Stimulated activated CD8-positive, alpha-beta memory T cell treated with anti-CD3 and anti-CD28 coated beads, Interleukin-2, amount 100 ng/mL, for 48 hours (primary cell): Measurements from ENCODE around the gene SLC28A2.
"Not testable (repeated sequence)": the region's sequence is repeated elsewhere in the genome, so short reads cannot be mapped to it uniquely, and the experiment has no call there.

Experiments used
- DNase-seq, 2 donors: peaks; one replicate each; pipeline ENCODE4 v3.0.0-alpha.2; 2020; ENCODE audit warnings: low read depth in 2 of 2

Gene SLC28A2

DNA sequence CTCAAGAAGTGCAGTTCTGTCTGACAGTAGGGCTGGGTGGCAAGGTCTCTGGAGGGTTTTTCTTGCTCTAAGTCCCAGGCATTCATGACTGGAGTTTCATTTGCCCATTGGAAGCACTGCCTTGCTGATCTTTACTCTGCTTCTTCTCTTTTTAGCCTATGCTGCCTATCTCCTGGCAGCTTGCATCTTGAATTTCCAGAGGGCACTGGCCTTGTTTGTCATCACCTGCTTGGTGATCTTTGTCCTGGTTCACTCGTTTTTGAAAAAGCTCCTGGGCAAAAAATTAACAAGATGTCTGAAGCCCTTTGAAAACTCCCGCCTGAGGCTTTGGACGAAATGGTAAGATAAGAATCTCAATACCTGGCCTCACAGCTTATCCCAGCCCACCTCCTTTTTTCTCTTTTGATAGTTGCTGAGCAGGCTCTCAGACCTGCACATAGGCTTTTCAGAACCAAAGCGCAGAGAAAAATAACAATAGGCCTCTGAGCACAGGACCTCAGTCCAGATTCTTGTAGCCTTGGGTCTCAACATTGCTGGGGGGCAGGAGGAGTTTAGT, 10.9 kb downstream of the SLC28A2 start:
- no peak for DNase-seq

DNA sequence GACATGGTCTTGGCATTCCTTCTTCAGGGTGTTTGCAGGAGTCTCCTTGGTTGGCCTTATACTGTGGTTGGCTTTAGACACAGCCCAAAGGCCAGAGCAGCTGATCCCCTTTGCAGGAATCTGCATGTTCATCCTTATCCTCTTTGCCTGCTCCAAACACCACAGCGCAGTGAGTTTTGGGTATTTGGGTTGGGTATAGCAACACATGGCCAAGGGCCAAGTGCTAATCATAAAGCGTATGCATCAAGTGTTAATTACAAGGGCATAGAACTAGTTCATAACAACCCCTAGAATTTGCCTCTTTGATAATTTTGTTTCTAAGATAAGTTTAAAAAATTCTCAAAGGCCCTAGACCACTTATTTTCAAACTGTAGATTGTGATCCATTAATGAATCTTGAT, 11.8 kb downstream of the SLC28A2 start:
- no peak for DNase-seq

- DNase-seq: no peak
Observed at GRCh38 chr15:45265506-45265905, 13.5 kb downstream of the SLC28A2 start.

DNA sequence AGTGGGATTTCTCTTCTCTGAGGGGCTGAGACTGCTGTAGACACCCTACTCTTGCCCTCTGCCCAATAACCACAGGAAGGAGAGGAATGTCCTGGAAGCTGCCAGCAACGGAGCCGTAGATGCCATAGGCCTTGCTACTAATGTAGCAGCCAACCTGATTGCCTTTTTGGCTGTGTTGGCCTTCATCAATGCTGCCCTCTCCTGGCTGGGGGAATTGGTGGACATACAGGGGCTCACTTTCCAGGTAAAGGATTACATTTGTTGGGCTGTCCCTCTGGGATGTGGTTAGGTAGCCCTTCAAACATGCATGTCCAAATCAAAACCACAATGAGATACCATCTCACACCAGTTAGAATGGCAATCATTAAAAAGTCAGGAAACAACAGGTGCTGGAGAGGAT, 16.1 kb downstream of the SLC28A2 start:
- DNase-seq: no peak

DNA sequence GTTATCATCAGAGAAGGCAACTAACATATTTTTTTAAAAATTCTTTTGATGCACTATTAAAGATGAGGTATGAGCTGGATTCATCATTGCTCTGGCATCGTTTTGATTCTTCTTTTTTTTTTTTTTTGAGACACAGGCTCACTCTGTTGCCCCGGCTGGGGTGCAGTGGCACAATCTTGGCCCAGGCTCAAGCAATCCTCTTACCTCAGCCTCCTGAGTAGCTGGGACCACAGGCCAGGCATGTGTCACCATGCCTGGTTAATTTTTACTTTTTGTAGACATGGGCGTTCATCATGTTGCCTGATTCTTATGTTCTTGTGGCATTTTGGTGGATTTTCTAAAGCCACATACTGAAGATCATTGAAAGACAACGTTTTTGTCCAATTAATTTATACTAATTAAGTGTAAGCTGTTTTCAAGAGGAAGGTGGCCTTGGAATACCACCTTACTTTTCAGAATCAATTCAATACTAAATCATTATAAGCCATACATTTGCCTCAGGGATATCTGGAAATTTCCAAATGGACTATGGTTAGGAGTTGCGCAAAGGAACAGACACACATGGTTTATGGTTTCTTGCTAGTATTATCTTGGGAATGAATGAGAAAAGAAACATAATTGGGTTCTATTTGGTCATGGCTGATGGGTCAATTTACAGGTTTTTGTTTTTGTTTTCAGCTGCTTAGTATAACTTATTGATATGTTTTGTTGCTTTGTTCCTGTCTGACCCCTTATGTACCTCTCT, 22.8 kb downstream of the SLC28A2 start:
- DNase-seq: no peak

DNA sequence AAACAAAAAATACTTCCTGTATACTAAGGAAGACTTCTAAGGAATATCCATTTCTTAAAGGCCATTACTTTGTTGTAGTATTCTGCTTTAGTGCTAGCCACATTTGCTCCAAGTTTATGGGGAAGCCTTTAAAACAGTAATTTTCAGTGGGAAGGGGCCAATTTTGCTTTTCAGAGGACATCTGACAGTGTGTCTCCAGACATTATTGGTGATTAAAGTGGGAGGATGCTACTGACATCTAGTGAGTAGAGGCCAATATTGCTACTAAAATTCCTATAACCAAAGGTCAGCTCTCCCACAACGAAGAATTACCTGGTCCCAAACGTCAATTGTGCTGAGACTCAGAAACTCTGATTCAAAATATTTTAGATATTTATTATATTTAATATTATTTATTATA, 24.8 kb downstream of the SLC28A2 start:
- DNase-seq: no peak

GRCh38 chr15:45279024-45279698, 27.1 kb downstream of the SLC28A2 start:
- DNase-seq: peak; percentile 90 to 95

DNA sequence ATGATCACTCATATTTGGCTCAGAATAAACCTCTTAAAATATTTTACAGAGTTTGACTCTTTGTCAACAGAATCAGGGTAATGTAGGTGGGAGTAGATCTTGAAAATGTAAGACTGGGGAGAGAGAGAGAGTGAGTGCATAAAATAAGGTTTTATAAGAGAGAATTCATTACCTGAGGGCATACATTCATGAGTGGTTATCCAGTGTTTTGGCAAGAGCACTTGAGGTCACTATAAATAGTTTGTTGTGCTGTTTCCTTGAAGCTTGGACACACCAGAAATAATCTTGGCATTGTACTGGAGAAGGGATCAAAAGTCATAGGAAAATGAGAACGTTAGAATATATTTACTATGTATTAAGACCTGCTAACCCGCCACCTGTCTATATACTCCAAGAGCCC, 33.4 kb downstream of the SLC28A2 start:
- DNase-seq: no peak

GRCh38 chr15:45287390-45287956, 35.4 kb downstream of the SLC28A2 start:
- DNase-seq: no peak

DNA sequence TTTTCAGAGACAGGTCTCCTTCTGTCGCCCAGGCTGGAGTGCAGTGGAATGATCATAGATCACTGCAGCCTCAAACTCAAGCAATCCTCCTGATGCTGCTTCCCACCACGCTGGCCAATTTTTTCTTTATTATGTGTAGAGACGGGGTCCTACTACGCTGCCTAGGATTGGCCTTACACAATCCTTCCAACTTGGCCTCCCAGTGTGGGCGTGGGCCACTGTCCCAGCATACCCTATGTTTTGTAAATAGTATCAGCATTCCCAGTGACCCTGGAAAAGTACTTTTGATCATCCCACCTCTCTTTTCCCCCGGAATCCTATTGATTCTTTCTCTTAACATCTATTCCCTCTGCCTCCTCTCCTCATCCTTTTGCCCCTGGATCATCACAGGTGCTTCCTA, 36.9 kb downstream of the SLC28A2 start:
- DNase-seq: no peak

- DNase-seq: no peak
Observed at GRCh38 chr15:45291822-45292582, 40.0 kb downstream of the SLC28A2 start.

DNA sequence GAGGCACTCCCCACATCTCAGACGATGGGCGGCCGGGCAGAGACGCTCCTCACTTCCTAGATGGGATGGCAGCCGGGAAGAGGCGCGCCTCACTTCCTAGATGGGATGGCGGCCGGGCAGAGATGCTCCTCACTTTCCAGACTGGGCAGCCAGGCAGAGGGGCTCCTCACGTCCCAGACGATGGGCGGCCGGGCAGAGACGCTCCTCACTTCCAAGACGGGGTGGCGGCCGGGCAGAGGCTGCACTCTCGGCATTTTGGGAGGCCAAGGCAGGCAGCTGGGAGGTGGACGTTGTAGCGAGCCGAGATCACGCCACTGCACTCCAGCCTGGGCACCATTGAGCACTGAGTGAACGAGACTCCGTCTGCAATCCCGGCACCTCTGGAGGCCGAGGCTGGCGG, 41.3 kb downstream of the SLC28A2 start:
- not testable (repeated sequence) for DNase-seq

DNA sequence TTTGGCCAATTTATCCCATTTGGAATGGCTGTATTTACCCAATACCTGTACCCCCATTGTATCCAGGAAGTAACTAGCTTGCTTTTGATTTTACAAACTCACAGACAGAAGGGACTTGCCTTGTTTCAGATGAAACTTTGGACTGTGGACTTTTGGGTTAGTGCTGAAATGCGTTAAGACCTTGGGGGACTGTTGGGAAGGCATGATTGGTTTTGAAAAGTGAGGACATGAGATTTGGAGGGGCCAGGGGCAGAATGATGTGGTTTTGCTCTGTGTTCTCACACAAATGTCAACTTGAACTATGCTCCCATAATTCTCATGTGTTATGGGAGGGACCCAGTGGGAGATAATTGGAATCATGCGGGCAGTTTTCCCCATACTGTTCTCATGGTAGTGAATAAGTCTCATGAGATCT, 46.9 kb downstream of the SLC28A2 start:
- DNase-seq: not testable (repeated sequence)

DNA sequence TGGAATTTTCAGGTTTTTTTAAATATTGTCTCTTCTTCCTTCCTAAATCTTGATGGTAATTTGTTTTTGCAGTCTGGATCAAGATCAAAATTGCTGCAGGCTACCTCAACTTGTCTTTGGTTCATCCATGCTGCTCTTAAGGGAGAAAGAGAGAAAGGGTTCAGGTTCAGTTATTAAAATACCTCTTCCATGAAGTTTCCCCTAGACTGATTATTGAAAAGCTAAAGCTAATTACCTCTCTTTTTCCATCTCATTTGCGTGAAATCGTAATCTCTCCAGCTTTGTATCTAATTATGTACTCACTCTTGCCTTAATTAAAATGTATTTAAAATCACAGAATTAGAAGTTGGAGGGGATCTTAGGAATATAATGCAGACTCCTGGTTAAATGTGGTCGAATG, 52.7 kb downstream of the SLC28A2 start:
- no peak for DNase-seq

DNA sequence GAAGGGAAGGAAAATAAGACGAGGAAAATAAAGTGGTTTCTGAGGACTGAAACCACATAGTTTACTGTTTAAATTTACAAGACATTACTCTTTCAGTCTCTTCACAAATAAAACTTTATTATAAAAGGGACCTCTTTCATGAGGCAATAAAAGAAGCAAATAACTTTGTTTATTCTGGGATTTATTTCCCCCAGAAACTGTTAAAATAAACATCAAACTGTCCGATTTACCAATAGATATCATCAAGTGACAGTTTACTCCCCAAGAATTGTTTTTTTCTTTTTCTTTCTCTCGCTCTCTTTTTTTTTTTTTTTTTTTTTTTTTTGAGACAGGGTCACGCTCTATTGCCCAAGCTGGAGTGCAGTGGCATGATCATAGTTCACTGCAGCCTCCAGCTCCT, 54.1 kb downstream of the SLC28A2 start:
- no peak for DNase-seq

- no peak for DNase-seq
Observed at GRCh38 chr15:45307230-45307924, 55.3 kb downstream of the SLC28A2 start.

- DNase-seq: not testable (repeated sequence)
Observed at GRCh38 chr15:45314117-45314516, 62.1 kb downstream of the SLC28A2 start.

DNA sequence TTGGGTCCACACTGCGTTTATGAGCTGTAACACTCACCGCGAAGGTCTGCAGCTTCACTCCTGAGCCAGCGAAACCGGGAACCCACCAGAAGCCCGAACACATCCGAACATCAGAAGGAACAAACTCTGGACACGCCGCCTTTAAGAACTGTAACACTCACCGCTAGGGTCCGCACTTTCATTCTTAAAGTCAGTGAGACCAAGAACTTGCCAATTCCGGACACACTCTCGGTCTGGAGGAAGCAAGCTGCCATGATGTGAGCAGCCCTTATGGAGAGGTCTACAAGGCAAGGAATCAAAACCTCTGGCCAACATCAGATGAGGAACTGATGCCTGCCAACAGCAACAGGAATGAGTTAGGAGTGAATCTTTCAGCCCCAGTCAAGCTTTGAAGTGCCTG, 62.9 kb downstream of the SLC28A2 start:
- DNase-seq: no peak

DNA sequence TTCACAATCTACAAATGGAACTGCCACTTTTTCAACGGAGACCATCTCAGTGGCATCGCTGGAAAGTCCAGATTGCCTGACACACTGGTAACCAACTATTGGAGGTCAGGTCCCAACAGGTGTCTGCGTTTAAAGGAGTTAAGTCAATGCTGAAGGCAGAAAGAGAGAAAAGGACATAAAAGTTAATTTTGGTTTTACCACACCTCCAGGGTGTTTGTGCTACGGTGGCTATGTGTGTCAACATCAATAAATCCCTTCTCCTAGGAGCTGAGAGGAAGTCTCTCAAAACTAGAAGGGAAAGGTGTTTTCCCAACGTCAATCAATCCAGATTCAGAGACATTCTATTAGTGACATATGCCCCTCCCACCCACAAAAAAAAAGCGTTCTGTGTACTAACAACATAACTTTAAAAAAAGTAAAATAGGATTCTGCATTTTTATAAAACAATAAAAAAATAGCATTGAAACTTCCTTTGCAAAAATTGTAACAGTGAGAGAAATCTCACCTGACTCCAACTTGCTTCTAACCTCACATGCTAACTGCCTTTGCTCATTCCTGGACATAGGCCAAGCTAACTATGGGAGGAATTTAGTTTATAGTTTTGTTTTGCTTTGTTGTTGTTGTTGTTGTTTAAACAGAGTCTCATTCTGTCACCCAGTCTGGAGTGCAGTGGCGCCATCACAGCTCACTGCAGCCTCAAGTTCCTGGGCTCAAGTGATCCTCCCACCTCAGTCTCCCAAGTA, 67.6 kb downstream of the SLC28A2 start:
- no peak for DNase-seq

GRCh38 chr15:45320581-45321205, 68.7 kb downstream of the SLC28A2 start:
- no peak for DNase-seq
